ENCODE data around the gene MARCOL. TPM values are rescaled to one million over a fixed set of nuclear protein-coding genes. Genes with fewer than 3 reads are reported as not detected.

The MARCOL gene
- total RNA-seq, 1 donor from 2014 or later: not detected

DNA sequence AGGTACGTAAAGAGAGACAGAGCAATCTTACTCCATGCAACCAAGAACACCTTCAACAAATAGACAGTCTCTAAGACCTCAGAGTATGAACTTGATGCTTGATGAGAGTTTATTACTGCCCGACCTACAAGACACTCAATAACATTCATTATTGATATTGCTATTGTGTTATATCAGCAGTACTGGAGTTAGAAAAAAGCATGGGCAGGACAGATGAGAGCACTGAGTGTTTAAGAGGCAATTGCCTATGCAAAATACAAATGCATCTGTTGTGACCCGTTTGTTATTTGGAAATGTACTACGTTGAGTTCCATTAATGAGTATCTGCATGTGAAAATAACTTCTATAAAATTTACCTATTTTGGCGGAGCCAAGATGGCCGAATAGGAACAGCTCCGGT, 8.1 kb upstream of the MARCOL start:
- no peak overlapping the region for H3K4me3 ChIP-seq
- no peak for DNase-seq
- intact Hi-C loops (cut with DNase I): no loop called here
- ATAC-seq: no peak
- no peaks in the 10 kb centered on the region for H3K9me3 ChIP-seq
- H3K36me3 ChIP-seq: no peaks in the 10 kb centered on the region
- no peaks in the 10 kb centered on the region for H3K4me1 ChIP-seq
- no peak overlapping the region for H3K27ac ChIP-seq
- no peaks in the 10 kb centered on the region for H3K27me3 ChIP-seq
- TF ChIP-seq, protein P1, sequence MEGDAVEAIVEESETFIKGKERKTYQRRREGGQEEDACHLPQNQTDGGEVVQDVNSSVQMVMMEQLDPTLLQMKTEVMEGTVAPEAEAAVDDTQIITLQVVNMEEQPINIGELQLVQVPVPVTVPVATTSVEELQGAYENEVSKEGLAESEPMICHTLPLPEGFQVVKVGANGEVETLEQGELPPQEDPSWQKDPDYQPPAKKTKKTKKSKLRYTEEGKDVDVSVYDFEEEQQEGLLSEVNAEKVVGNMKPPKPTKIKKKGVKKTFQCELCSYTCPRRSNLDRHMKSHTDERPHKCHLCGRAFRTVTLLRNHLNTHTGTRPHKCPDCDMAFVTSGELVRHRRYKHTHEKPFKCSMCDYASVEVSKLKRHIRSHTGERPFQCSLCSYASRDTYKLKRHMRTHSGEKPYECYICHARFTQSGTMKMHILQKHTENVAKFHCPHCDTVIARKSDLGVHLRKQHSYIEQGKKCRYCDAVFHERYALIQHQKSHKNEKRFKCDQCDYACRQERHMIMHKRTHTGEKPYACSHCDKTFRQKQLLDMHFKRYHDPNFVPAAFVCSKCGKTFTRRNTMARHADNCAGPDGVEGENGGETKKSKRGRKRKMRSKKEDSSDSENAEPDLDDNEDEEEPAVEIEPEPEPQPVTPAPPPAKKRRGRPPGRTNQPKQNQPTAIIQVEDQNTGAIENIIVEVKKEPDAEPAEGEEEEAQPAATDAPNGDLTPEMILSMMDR (IDR thresholded peaks at IDR 0.05): no peak

DNA sequence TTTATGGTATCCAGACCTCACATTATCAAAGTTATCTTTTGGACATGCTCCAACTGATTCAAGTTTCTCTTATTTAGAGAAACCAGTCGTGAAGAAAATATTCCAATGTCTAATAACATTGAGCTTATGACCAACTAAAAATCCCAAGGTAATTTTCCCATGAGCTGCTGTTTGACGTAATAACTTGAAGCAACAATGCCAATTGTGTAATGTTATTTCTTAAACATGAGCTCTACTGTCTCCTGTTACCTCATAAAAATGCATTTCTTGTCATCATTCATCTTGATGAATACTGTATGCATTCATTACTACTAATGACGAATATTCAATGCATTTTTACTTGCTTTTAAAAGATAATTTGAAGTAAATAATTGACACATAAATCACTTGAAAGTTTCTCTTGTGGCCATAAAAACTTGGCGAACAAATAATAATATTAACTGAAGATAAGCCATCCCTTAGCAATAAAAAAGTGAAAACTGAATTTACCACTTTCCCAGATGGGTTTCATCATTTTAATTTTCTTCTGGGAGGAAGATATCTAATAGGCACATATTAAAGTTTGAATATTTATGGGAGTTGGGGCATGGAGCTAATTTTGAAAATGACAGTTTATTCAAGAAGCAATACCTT, 424 bp upstream of the MARCOL start:
- intact Hi-C loops (cut with DNase I): no loop called here
- Histone ChIP-seq H3K4me3 (no peak overlapping the region), H3K4me1 (no peaks in the 10 kb centered on the region), H3K27ac (no peak overlapping the region), H3K27me3 (no peaks in the 10 kb centered on the region), H3K9me3 (no peaks in the 10 kb centered on the region), H3K36me3 (no peaks in the 10 kb centered on the region)
- TF ChIP-seq, protein P1 (IDR thresholded peaks at IDR 0.05): no peak
- ATAC-seq (no peak), DNase-seq (no peak)

DNA sequence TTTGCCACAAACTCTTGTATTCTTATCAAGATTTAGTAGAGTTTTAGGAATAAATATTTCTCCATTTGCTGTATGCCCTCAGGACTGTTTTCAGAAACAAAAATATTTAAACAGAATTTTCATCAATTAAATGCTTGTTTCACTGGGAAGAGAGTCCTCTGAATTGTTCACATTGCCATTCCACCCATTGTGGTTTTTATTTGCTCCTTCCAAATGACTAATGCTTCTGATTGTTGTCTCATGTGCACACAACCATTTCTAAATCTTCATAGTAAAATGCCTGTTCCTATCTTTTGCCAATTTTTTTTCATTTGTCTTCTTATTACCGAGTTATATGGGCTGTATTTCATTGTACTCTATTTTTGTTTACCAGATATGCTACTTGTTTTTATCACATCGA, 10.6 kb downstream of the MARCOL start:
- Histone ChIP-seq H3K36me3 (no peaks in the 10 kb centered on the region), H3K4me3 (no peak overlapping the region), H3K9me3 (peaks cover 5% of the 10 kb centered on the region), H3K27ac (no peak overlapping the region), H3K4me1 (no peaks in the 10 kb centered on the region), H3K27me3 (no peaks in the 10 kb centered on the region)
- no peak for ATAC-seq
- DNase-seq: no peak
- intact Hi-C loops (cut with DNase I): no loop called here
- TF ChIP-seq, protein P1 (IDR thresholded peaks at IDR 0.05): no peak

DNA sequence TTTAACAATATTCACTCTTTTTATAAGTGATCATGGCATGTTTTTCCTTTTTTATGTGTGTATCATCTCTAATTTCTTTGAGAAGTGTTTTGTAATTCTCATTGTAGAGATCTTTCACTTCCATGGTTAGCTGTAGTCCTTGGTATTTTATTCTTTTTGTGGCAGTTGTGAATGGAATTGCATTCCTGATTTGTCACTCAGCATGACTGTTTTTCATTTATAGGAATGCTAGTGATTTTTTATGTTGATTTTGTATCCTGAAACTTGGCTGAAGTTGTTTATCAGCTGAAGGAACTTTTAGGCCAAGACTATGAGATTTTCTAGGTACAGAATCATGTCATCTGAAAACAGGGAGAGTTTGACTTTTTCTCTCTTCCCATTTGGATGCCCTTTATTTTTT, 17.1 kb downstream of the MARCOL start:
- Histone ChIP-seq H3K9me3 (peaks cover 17% of the 10 kb centered on the region), H3K27me3 (no peaks in the 10 kb centered on the region), H3K4me1 (no peaks in the 10 kb centered on the region), H3K4me3 (no peak overlapping the region), H3K36me3 (no peaks in the 10 kb centered on the region), H3K27ac (no peak overlapping the region)
- TF ChIP-seq, protein P1 (IDR thresholded peaks at IDR 0.05): no peak
- DNase-seq (no peak), ATAC-seq (no peak)
- intact Hi-C loops (cut with DNase I): no loop called here

DNA sequence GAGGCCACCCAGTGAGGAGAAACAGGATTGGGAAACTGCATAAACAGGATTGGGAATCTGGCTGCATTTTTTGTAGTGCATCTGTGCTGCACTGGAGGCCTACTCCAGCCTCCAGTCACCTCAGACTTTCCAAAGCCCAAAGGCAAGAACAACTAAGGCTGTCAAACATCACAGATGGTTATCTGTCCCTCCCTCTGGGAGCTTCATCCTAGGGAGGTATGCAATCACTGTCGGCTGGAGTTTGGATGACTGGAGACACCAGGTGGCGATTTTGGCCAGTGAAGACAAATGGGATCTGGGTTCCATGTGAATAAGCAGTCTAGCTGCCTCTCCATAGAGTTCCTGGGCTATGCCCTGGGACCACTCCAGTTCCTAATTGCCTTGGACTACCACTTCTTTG, 21.0 kb downstream of the MARCOL start:
- ATAC-seq (no peak), DNase-seq (no peak)
- Histone ChIP-seq H3K27ac (no peak overlapping the region), H3K36me3 (no peaks in the 10 kb centered on the region), H3K4me1 (no peaks in the 10 kb centered on the region), H3K4me3 (no peak overlapping the region), H3K27me3 (no peaks in the 10 kb centered on the region), H3K9me3 (peaks cover 15% of the 10 kb centered on the region)
- TF ChIP-seq, protein P1 (IDR thresholded peaks at IDR 0.05): no peak
- intact Hi-C loops (cut with DNase I): no loop called here

DNA sequence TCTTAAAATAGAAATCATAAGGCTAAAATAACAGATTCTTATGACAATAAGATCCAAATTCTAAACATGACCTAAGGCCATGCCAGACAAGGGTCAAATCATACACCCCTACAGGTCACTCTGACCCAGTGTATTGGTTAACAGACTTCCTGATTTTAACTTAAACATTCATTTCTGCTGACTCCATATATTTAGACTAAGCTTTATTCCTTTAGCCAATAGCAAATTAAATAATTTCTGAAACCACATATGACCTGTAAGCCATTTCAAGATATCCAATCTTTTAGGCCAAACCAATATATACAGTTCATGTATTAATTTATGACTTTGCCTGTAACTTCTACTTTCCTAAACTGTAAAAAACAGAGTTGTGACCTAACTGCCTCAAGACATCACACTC, 22.9 kb downstream of the MARCOL start:
- Histone ChIP-seq H3K27ac (no peak overlapping the region), H3K9me3 (peaks cover 15% of the 10 kb centered on the region), H3K4me1 (no peaks in the 10 kb centered on the region), H3K27me3 (no peaks in the 10 kb centered on the region), H3K36me3 (no peaks in the 10 kb centered on the region), H3K4me3 (no peak overlapping the region)
- intact Hi-C loops (cut with DNase I): no loop called here
- ATAC-seq (no peak), DNase-seq (no peak)
- TF ChIP-seq, protein P1 (IDR thresholded peaks at IDR 0.05): no peak
